Adrenal gland (tissue), 5 donors: ENCODE measurements around the gene SLC2A6.

ENCODE experiments used
- POLR2A ChIP-seq, 2 donors: fragments of 450-650 bp; IDR thresholded peaks; one replicate each; pipeline ENCODE4 v1.6.1; 2017; ENCODE audit warnings: antibody characterized with exemption in 2 of 2, mild to moderate bottlenecking in 2 of 2, moderate library complexity in 1 of 2
- TF ChIP-seq, protein P1 (sequence below), 6 experiments: fragments of 450-650 bp in 4 of 6; fragments of 200-600 bp in 2 of 6; sonication (generic) in 1 of 6; IDR thresholded peaks; 1 replicate in 5 of 6; 2 replicates in 1 of 6; pipeline versions ENCODE4 v1.5.1 to v1.8.0; 2016 to 2021; ENCODE audit warnings: antibody characterized with exemption in 6 of 6, mild to moderate bottlenecking in 2 of 6, moderate library complexity in 1 of 6
- donor health status: DM: no; HTN: no; CAD: no.

DNA sequence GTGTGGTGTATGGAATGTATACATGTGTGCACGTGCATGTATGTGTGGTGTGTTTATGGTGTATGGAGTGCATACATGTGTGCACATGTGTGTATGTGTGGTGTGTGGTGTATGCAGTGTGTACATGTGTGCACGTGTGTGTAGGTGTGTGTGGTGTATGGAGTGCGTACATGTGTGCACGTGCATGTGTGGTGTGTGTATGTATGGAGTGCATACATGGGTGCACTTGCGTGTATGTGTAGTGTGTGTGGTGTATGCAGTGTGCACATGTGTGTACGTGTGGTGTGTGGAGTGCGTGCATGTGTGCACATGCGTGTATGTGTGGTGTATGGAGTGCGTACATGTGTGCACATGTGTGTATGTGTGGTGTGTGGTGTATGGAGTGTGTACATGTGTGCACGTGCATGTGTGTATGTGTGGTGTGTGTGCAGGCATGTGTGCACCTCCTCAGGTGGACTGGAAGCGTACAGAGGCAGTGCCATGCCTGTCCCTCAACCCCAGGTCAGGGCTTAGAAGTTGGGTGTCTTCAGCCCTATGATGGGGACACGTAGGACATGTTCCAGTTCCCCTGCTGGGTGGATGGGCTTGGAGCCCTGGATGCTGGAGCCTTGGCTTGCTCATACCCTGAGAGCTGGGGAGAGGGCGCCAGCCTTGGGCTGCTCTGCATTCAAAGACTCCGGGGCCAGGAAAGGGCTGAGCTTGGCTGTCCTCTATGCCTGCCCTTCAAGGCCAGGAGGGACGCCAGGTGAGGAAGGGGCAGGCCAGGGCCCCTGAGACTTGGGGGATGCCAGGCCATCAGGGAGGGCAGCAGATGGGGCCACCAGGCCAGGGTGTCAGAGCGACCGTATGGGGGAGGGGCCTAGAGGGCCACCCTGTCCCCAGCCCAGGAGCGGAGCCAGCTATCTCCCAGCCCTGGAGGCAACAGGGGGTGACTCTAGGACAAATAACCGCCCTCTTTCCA lies 33.6 kb upstream of the SLC2A6 start:
- no peak for TF ChIP-seq POLR2A (IDR thresholded peaks at IDR 0.05)
- TF ChIP-seq, protein P1, sequence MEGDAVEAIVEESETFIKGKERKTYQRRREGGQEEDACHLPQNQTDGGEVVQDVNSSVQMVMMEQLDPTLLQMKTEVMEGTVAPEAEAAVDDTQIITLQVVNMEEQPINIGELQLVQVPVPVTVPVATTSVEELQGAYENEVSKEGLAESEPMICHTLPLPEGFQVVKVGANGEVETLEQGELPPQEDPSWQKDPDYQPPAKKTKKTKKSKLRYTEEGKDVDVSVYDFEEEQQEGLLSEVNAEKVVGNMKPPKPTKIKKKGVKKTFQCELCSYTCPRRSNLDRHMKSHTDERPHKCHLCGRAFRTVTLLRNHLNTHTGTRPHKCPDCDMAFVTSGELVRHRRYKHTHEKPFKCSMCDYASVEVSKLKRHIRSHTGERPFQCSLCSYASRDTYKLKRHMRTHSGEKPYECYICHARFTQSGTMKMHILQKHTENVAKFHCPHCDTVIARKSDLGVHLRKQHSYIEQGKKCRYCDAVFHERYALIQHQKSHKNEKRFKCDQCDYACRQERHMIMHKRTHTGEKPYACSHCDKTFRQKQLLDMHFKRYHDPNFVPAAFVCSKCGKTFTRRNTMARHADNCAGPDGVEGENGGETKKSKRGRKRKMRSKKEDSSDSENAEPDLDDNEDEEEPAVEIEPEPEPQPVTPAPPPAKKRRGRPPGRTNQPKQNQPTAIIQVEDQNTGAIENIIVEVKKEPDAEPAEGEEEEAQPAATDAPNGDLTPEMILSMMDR (IDR thresholded peaks at IDR 0.05): no peak
